ENCODE results near the gene GDPGP1. TPM values are rescaled to one million over a fixed set of nuclear protein-coding genes. Genes with fewer than 3 reads are reported as not detected.

The GDPGP1 gene
- total and polyA plus RNA-seq, 4 donors, result 3.4 to 11.0 (median 5.2) TPM

- no peak for DNase-seq
- peaks cover 0 to 12% (median 9%) of the 10 kb centered on the region in 5 donors for H3K4me1 ChIP-seq (ENCODE audit: control insufficient read depth in 5 of 5, insufficient read depth in 5 of 5, low read length in 5 of 5)
- WGBS, 2 donors, result 92 to 94% methylated on average over 6 of the region's 6 CpGs
- no peak overlapping the region for H3K27ac ChIP-seq (ENCODE audit: low read depth in 1 of 2, low read length in 1 of 2)
- ATAC-seq (ENCODE audit: insufficient read depth, low FRiP score), result no peak
- H3K9ac ChIP-seq (ENCODE audit: insufficient read depth in 1 of 2, low read length in 2 of 2), result no peak overlapping the region
- TF ChIP-seq CTCF (IDR thresholded peaks at IDR 0.05; ENCODE audit: control extremely low read depth, extremely low read depth), result no peak
- H3K9me3 ChIP-seq (ENCODE audit: control insufficient read depth in 4 of 4, insufficient read depth in 3 of 4, low read length in 3 of 4), result no peaks in the 10 kb centered on the region
- H3K4me3 ChIP-seq, result no peak overlapping the region
- no peaks in the 10 kb centered on the region for H3K27me3 ChIP-seq (ENCODE audit: control insufficient read depth in 3 of 3, insufficient read depth in 3 of 3, low read length in 2 of 3)
- peaks cover 0 to 8% (median 2%) of the 10 kb centered on the region in 4 donors for H3K36me3 ChIP-seq (ENCODE audit: control insufficient read depth in 4 of 4, insufficient read depth in 4 of 4, low read length in 4 of 4)
Measured at GRCh38 chr15:90208356-90208755, 25.7 kb upstream of the GDPGP1 start.

GRCh38 chr15:90209591-90209990 is 24.4 kb upstream of the GDPGP1 start:
- WGBS, 2 donors, result 64 to 71% methylated on average over 9 of the region's 9 CpGs
- ATAC-seq (ENCODE audit: insufficient read depth, low FRiP score) (no peak), DNase-seq (no peak)
- Histone ChIP-seq H3K9ac (ENCODE audit: insufficient read depth in 1 of 2, low read length in 2 of 2) (no peak overlapping the region), H3K4me3 (no peak overlapping the region), H3K4me1 (ENCODE audit: control insufficient read depth in 5 of 5, insufficient read depth in 5 of 5, low read length in 5 of 5) (peaks cover 0 to 11% (median 2%) of the 10 kb centered on the region in 5 donors), H3K27ac (ENCODE audit: low read depth in 1 of 2, low read length in 1 of 2) (no peak overlapping the region), H3K27me3 (ENCODE audit: control insufficient read depth in 3 of 3, insufficient read depth in 3 of 3, low read length in 2 of 3) (no peaks in the 10 kb centered on the region), H3K36me3 (ENCODE audit: control insufficient read depth in 4 of 4, insufficient read depth in 4 of 4, low read length in 4 of 4) (peaks cover 0 to 8% (median 2%) of the 10 kb centered on the region in 4 donors), H3K9me3 (ENCODE audit: control insufficient read depth in 4 of 4, insufficient read depth in 3 of 4, low read length in 3 of 4) (no peaks in the 10 kb centered on the region)
- TF ChIP-seq CTCF (IDR thresholded peaks at IDR 0.05; ENCODE audit: control extremely low read depth, extremely low read depth), result no peak

- no peak overlapping the region for H3K4me3 ChIP-seq
- TF ChIP-seq CTCF (IDR thresholded peaks at IDR 0.05; ENCODE audit: control extremely low read depth, extremely low read depth), result no peak
- ATAC-seq (ENCODE audit: insufficient read depth, low FRiP score), result no peak
- H3K9ac ChIP-seq (ENCODE audit: insufficient read depth in 1 of 2, low read length in 2 of 2), result no peak overlapping the region
- H3K27me3 ChIP-seq (ENCODE audit: control insufficient read depth in 3 of 3, insufficient read depth in 3 of 3, low read length in 2 of 3), result no peaks in the 10 kb centered on the region
- H3K9me3 ChIP-seq (ENCODE audit: control insufficient read depth in 4 of 4, insufficient read depth in 3 of 4, low read length in 3 of 4), result no peaks in the 10 kb centered on the region
- no peak for DNase-seq
- peaks cover 0 to 6% (median 2%) of the 10 kb centered on the region in 4 donors for H3K36me3 ChIP-seq (ENCODE audit: control insufficient read depth in 4 of 4, insufficient read depth in 4 of 4, low read length in 4 of 4)
- H3K4me1 ChIP-seq (ENCODE audit: control insufficient read depth in 5 of 5, insufficient read depth in 5 of 5, low read length in 5 of 5), result peaks cover 0 to 11% (median 2%) of the 10 kb centered on the region in 5 donors
- 70 to 86% methylated on average over 8 of the region's 8 CpGs for WGBS, 2 donors
- no peak overlapping the region for H3K27ac ChIP-seq (ENCODE audit: low read depth in 1 of 2, low read length in 1 of 2)
Measured at GRCh38 chr15:90210593-90210992, 23.4 kb upstream of the GDPGP1 start.

GRCh38 chr15:90211009-90211408 is 23.0 kb upstream of the GDPGP1 start:
- ATAC-seq (ENCODE audit: insufficient read depth, low FRiP score) (no peak), DNase-seq (no peak)
- H3K27me3 ChIP-seq (ENCODE audit: control insufficient read depth in 3 of 3, insufficient read depth in 3 of 3, low read length in 2 of 3), result no peaks in the 10 kb centered on the region
- H3K4me3 ChIP-seq, result no peak overlapping the region
- 80 to 87% methylated on average over 9 of the region's 9 CpGs for WGBS, 2 donors
- no peaks in the 10 kb centered on the region for H3K9me3 ChIP-seq (ENCODE audit: control insufficient read depth in 4 of 4, insufficient read depth in 3 of 4, low read length in 3 of 4)
- peaks cover 0 to 4% (median 2%) of the 10 kb centered on the region in 4 donors for H3K36me3 ChIP-seq (ENCODE audit: control insufficient read depth in 4 of 4, insufficient read depth in 4 of 4, low read length in 4 of 4)
- H3K4me1 ChIP-seq (ENCODE audit: control insufficient read depth in 5 of 5, insufficient read depth in 5 of 5, low read length in 5 of 5), result peaks cover 0 to 11% (median 2%) of the 10 kb centered on the region in 5 donors
- TF ChIP-seq CTCF (IDR thresholded peaks at IDR 0.05; ENCODE audit: control extremely low read depth, extremely low read depth), result no peak
- no peak overlapping the region for H3K27ac ChIP-seq (ENCODE audit: low read depth in 1 of 2, low read length in 1 of 2)
- H3K9ac ChIP-seq (ENCODE audit: insufficient read depth in 1 of 2, low read length in 2 of 2), result no peak overlapping the region
